Naive thymus-derived CD4-positive, alpha-beta T cell (primary cell): ENCODE results near the gene UCHL5. TPM values are rescaled to one million over a fixed set of nuclear protein-coding genes. Genes with fewer than 3 reads are reported as not detected.

ENCODE experiments used
- polyA plus RNA-seq, 2 donors: library from polyadenylated mRNA; unstranded; fragments of 300-500 nt; fragmentation: Illumina TruSeq; gene quantifications; one replicate each; pipeline ENCODE4 v1.2.3, GENCODE V29; 2021
- total RNA-seq, 6 experiments: library from RNA in 5 of 6; stranded (reverse) in 5 of 6; gene quantifications; 1 replicate in 5 of 6; 2 replicates in 1 of 6; pipeline ENCODE4 v1.2.3 and lab custom pipeline; 2021 to 2026

UCHL5 gene
- total and polyA plus RNA-seq, 7 experiments from 2014 or later: 20.2 to 58.2 (median 37.4) TPM

Other genes starting within 250 kb of the UCHL5 start
- 10 to 100 TPM; 49.8 to 75.1 (median 67.2) TPM for gene RO60, start 252 bp upstream of the UCHL5 start, total RNA-seq
- gene RO60, start 252 bp upstream of the UCHL5 start, polyA plus RNA-seq: 100 to 1,000 TPM; 108 to 109 TPM
- 10 to 100 TPM in 3 of 5 experiments, 1 to 10 TPM in 2; 6.8 to 18.8 (median 11.4) TPM for gene GLRX2, start 46.1 kb upstream of the UCHL5 start, total RNA-seq
- gene GLRX2, start 46.1 kb upstream of the UCHL5 start, polyA plus RNA-seq: 10 to 100 TPM; 10.4 to 11.4 TPM
- gene CDC73, start 62.7 kb upstream of the UCHL5 start, total RNA-seq: 10 to 100 TPM; 57.6 to 65.0 (median 58.8) TPM
- 10 to 100 TPM; 60.4 to 64.7 TPM for gene CDC73, start 62.7 kb upstream of the UCHL5 start, polyA plus RNA-seq
- 1 to 10 TPM in 1 of 5 experiments, under 1 TPM in 3, not detected in 1; 0.27 to 3.2 (median 0.59) TPM for gene B3GALT2, start 127.3 kb upstream of the UCHL5 start, total RNA-seq
- gene B3GALT2, start 127.3 kb upstream of the UCHL5 start, polyA plus RNA-seq: under 1 TPM; 0.07 to 0.10 TPM